ENCODE results near the gene RERG. TPM values are rescaled to one million over a fixed set of nuclear protein-coding genes. Genes with fewer than 3 reads are reported as not detected.
A peak's percentile ranks its signal among the peaks of the same experiment; 100 is the strongest.

RERG gene
- total and polyA plus RNA-seq, 2 of the 4 experiments (the other 2 are of a cell fraction) = not detected

DNA sequence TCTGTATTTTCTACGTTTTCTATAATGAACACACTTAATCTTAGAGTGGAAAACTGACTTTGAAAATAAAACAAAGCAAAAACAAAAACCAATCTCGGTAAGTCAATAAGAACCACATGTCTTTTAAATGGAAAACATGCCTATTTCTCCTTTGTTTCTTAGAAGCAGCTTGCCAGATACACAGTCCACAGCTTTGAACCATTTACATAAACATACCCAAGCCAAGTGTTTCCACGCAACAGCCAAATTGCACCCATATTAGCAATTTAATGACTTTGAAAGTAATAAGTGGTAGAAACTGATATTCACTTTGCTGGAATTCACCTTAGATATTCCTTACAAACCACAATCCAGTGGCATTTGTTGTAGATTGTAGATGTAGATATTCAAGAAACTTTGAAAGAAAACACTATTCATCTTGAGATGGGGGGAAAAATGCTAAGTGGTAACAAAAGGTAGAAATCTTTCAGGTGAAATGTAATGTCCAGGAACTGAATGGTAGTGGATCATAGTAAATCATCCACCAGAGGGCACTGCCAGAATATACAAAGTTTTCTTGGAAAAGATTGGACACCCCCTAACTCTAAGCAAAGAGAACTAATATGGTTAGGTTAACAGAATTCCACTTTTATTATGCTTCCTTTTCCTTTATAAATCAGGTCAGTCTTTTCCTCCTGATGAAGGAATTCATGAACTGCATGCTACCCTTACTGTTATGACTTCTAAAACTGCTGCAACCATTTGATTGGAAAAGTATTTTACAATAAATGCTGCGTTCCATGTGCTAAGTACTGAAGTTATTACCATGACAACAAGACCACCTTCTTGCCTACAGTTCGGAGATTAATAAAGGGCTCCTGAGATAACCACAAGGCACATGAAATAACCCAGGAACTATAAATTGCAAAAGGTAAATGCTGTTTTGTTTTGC lies 69.8 kb downstream of the RERG start:
- intact Hi-C loops (cut with micrococcal nuclease) = loop anchor here (1.0 to 10.0 kb wide), 5 partner anchors 70 to 433 kb away; partner anchors contain the start of gene RERG
- Histone ChIP-seq H2BK120ac (ENCODE audit: low read depth, low read length) (no peak overlapping the region), H3K9ac (ENCODE audit: low read depth, low read length) (no peak overlapping the region), H3K4me1 (ENCODE audit: control insufficient read depth, insufficient read depth, low read length) (no peaks in the 10 kb centered on the region), H3K23ac (ENCODE audit: low read depth, low read length) (no peak overlapping the region), H4K20me1 (ENCODE audit: insufficient read depth, low read length) (no peaks in the 10 kb centered on the region), H3K4me3 (ENCODE audit: insufficient read depth, low read depth, low read length) (no peak overlapping the region), H2BK5ac (ENCODE audit: low read depth, low read length, poor library complexity, severe bottlenecking) (no peak overlapping the region), H4K8ac (ENCODE audit: low read depth in 2 of 2, low read length in 2 of 2) (no peak overlapping the region), H2BK15ac (ENCODE audit: low read depth, low read length) (no peak overlapping the region), H4K91ac (ENCODE audit: insufficient read depth, low read depth, low read length) (no peak overlapping the region), H3K4ac (ENCODE audit: low read depth, low read length) (no peak overlapping the region), H3K36me3 (ENCODE audit: control insufficient read depth, insufficient read depth, low read length) (no peaks in the 10 kb centered on the region), H3K27me3 (ENCODE audit: control insufficient read depth, insufficient read depth, low read length) (no peaks in the 10 kb centered on the region; the same call in 1 of the 2 replicates), H3K18ac (ENCODE audit: low read depth, low read length) (no peak overlapping the region), H3K9me1 (ENCODE audit: insufficient read depth, low read length) (no peaks in the 10 kb centered on the region), H3K9me3 (ENCODE audit: control insufficient read depth, insufficient read depth, low read length) (no peaks in the 10 kb centered on the region), H2BK20ac (ENCODE audit: low read depth, low read length) (no peak overlapping the region), H3K4me2 (ENCODE audit: low read depth, low read length) (no peak overlapping the region), H3K56ac (ENCODE audit: extremely low read depth, insufficient read depth, low read length) (no peak overlapping the region), H3K79me1 (ENCODE audit: low read depth in 1 of 2, low read length in 2 of 2) (no peaks in the 10 kb centered on the region), H4K5ac (ENCODE audit: low read depth, low read length) (no peak overlapping the region), H2AFZ (replicated peaks; ENCODE audit: low read length, poor library complexity) (no peak overlapping the region), H2AK5ac (ENCODE audit: low read depth, low read length) (no peak overlapping the region), H3K14ac (replicated peaks; ENCODE audit: low read depth, low read length) (no peak overlapping the region), H3K27ac (ENCODE audit: insufficient read depth, low read length) (no peak overlapping the region), H2AK9ac (replicated peaks; ENCODE audit: low read depth, low read length, poor library complexity) (no peak overlapping the region)
- dilution Hi-C loops (cut with HindIII; ENCODE audit: low sequenced_read_pairs, unreplicated experiment) = no loop called here
- CTCF ChIA-PET = interaction anchor here (2.0 kb wide), 1 partner anchor 70 kb away, joined by 8 read pairs; the partner anchor contains the start of gene RERG
- POLR2A ChIA-PET (ENCODE audit: unreplicated experiment) = no interaction called here
- no TSS peak for BruUV-seq (replicated peaks)
- no CpG with 5 or more reads among the region's 5 CpGs for WGBS, 2 experiments (ENCODE audit: extremely low coverage in 2 of 2, insufficient read length in 1 of 2)
- no peak for ATAC-seq (ENCODE audit: low read depth)
- TF ChIP-seq, protein P1, sequence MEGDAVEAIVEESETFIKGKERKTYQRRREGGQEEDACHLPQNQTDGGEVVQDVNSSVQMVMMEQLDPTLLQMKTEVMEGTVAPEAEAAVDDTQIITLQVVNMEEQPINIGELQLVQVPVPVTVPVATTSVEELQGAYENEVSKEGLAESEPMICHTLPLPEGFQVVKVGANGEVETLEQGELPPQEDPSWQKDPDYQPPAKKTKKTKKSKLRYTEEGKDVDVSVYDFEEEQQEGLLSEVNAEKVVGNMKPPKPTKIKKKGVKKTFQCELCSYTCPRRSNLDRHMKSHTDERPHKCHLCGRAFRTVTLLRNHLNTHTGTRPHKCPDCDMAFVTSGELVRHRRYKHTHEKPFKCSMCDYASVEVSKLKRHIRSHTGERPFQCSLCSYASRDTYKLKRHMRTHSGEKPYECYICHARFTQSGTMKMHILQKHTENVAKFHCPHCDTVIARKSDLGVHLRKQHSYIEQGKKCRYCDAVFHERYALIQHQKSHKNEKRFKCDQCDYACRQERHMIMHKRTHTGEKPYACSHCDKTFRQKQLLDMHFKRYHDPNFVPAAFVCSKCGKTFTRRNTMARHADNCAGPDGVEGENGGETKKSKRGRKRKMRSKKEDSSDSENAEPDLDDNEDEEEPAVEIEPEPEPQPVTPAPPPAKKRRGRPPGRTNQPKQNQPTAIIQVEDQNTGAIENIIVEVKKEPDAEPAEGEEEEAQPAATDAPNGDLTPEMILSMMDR (conservative IDR thresholded peaks at IDR 0.05; ENCODE audit: low read depth, low read length) = peak; percentile 31
- TF ChIP-seq SMC3 (IDR thresholded peaks at IDR 0.05; ENCODE audit: low read depth, low read length) = peak; percentile 18; the same call in 1 of the 2 replicates
- no peak for TF ChIP-seq BHLHE40 (IDR thresholded peaks at IDR 0.05; ENCODE audit: low read depth, low read length)
- in situ Hi-C loops (cut with MboI; ENCODE audit: low sequenced_read_pairs) = no loop called here
- no peak for DNase-seq

Data from IMR-90 (cell line).